ENCODE data around the gene SDHAF2.

DNA sequence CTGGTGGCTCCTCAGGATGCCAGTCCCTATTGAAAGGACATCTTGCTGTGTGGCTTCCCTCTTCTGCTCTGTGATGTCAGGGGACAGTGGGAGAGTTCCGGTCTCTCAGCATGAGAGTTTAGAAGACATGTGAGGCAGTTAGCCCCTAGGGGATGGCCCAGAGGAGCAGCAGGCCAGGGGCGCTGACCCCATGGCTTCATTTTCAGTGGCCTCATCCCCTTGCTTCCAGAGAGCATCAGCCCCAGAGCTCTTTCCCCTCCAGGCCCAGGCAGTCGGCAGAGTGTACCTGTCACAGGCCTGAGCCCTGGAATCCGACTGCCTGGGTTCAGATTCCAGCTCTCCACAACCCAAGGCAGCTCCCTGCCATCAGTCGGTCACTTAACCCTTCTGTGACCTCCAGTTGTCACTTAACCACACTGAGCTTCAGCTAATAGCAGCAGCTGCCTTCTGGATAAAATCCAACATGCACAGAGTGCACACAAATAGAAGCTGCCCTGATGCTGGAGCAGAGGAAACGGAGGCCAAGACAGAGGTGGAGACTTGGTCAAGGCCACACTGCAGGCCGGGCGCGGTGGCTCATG lies 64.5 kb downstream of the SDHAF2 start:
- TF ChIP-seq, protein P1, sequence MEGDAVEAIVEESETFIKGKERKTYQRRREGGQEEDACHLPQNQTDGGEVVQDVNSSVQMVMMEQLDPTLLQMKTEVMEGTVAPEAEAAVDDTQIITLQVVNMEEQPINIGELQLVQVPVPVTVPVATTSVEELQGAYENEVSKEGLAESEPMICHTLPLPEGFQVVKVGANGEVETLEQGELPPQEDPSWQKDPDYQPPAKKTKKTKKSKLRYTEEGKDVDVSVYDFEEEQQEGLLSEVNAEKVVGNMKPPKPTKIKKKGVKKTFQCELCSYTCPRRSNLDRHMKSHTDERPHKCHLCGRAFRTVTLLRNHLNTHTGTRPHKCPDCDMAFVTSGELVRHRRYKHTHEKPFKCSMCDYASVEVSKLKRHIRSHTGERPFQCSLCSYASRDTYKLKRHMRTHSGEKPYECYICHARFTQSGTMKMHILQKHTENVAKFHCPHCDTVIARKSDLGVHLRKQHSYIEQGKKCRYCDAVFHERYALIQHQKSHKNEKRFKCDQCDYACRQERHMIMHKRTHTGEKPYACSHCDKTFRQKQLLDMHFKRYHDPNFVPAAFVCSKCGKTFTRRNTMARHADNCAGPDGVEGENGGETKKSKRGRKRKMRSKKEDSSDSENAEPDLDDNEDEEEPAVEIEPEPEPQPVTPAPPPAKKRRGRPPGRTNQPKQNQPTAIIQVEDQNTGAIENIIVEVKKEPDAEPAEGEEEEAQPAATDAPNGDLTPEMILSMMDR (IDR thresholded peaks at IDR 0.05): no peak
- TF ChIP-seq POLR2A (IDR thresholded peaks at IDR 0.05) (no peak), POLR2AphosphoS5 (IDR thresholded peaks at IDR 0.05) (no peak)
